GM21619 (cell line): ENCODE results near the gene KCNQ1.

Experiments used
- ATAC-seq: cut with Tn5 transposase; IDR thresholded peaks from one replicate; pipeline ENCODE4 v1.9.1; 2021; ENCODE audit not compliant: unreplicated experiment

The KCNQ1 gene

GRCh38 chr11:2771758-2772466, 327.1 kb downstream of the KCNQ1 start:
- ATAC-seq: no peak

DNA sequence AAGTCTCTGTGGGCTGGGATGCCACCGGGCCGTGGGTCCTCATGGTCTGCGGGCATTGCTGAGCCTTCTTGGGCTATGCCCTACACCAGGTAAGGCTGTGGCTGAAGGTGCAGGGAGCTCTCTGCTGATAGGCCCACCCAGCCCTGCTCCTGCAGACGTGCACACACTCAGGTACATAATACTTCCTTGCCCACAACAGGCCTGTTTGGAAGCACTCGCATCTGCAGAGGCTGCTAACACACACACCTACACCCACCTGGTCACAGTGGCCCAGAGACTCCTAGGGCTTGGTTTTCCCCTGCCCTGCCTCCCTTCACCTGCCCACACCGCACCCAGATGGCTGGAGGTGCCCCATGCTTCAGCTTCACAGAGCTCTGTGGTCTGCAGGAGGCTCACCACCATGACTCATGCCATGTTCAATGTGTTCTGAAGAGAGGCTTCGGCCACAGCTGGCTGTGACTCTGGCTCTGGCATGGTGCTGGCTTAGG, 327.8 kb downstream of the KCNQ1 start:
- ATAC-seq: no peak

- no peak for ATAC-seq
Measured at GRCh38 chr11:2774173-2775082, 329.6 kb downstream of the KCNQ1 start.

DNA sequence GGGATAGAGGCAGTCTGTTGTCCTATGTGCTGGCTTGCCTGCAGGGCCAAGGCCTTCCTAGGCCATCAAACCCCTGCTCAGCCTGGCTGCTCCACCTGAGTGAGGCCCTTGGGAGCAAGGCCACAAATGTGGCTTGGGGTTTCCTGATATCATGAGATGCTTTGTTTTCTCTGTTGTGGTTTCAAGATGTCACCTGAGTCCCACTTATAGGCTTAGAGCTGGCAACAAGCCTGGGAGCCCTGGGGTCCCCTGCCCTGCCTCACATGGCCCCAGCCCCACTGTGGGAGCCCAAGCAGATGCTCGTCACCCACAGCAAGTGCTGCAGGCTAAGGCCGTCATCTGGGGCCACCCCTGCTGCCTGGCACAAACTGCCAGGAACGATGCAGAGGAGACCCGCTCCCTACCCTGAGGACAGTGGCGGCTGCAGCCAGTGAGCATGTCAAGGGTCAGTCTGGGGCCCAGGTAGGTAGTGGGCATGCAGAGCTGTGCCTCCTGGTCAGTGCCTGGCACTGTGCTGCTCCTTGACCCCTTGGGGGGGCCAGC, 330.3 kb downstream of the KCNQ1 start:
- ATAC-seq: no peak

GRCh38 chr11:2775626-2776350, 331.0 kb downstream of the KCNQ1 start:
- no peak for ATAC-seq

DNA sequence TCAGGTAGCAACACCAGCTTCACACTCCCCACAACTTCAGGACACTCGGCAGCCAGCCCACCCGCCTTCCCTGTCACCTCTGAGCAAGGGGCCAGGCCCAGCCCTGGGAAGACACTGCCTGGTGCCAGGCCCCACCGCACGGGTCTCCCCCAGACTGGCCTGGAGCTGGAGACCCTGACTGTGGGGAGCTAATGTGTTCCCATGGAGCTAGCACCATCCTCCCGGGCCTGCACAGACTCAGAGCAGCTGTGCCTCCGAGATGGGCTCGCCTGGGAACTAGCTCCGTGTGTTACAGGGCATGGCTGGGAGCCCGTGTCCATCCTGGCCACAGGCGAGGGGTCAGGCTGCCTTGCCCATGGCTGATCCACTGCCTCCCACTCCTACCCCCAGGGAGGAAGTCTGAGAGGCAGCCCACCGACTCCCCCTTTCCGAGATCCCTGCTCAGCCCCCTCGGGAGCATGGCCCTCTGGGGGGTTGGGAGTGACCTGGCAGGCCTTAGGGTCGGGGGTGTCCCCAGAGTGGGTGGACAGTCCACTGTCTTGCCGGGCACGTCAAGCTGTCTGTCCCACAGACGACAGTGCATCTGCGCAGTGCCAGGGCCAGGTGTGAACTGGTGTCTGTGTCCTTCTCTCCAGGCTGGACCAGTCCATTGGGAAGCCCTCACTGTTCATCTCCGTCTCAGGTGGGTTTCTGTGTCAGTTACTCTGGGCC, 331.7 kb downstream of the KCNQ1 start:
- ATAC-seq: no peak

DNA sequence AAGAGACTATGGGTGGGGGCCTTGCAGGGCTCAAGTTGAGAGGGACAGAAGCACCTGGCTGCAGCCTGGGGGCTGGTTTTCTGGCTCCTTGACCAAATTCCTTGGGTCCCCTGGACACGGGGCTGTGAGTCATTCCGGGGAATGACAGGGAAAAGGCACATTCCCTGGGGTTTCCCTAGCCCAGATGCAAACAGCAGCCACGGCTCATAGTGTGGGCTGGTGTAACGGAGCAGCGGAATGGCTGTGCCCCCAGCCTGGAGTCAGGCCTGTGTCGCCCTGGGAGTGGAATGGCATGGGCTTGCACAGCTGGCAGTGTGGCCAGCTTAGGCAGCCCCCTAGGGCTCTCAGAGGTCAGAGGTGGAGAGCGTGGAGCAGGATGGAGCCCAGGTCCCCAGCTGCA, 332.6 kb downstream of the KCNQ1 start:
- no peak for ATAC-seq

GRCh38 chr11:2777871-2778629, 333.2 kb downstream of the KCNQ1 start:
- ATAC-seq: no peak

DNA sequence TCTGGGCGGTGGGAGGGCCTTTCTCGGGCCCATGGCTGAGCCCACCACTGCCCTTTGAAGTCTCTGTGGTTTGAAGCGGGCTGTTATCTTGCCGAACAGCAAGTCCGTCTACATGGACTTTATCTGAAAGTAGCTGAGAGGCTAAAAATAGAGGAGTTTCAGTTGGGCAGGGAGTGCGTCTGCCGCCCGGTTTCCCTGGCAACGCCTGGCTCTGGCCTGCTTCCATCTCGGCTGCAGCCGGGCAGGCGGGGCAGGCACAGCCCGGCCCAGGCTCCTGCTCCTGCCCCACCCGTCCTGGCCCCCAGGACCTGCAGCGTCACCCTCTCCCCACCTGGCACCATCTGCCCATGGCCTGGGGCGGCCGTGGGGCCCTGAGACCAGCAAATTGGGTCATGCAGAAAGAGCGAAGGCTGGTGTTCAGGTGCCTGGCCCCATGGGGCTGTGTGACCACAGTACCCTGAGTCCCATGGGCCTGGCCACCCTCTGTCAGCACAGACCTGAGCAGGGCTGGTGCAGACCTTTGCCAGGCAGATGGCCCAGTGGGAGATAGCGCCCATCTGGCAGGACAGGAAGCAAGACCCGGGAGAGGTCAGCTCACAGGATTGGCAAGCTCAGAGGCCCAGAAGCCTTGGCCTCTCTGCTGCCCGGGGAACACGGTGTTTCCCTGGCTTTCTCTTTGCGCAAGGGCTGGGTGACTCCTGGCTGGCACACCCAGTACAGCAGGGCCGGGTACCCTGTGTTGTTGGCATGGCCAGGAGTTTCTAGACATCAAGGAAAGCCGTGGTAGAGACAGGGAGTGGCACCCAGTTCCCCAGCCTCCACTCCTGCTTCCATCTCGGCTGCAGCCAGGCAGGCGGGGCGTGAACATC, 334.1 kb downstream of the KCNQ1 start:
- no peak for ATAC-seq

- no peak for ATAC-seq
Measured at GRCh38 chr11:2779499-2779980, 334.7 kb downstream of the KCNQ1 start.

DNA sequence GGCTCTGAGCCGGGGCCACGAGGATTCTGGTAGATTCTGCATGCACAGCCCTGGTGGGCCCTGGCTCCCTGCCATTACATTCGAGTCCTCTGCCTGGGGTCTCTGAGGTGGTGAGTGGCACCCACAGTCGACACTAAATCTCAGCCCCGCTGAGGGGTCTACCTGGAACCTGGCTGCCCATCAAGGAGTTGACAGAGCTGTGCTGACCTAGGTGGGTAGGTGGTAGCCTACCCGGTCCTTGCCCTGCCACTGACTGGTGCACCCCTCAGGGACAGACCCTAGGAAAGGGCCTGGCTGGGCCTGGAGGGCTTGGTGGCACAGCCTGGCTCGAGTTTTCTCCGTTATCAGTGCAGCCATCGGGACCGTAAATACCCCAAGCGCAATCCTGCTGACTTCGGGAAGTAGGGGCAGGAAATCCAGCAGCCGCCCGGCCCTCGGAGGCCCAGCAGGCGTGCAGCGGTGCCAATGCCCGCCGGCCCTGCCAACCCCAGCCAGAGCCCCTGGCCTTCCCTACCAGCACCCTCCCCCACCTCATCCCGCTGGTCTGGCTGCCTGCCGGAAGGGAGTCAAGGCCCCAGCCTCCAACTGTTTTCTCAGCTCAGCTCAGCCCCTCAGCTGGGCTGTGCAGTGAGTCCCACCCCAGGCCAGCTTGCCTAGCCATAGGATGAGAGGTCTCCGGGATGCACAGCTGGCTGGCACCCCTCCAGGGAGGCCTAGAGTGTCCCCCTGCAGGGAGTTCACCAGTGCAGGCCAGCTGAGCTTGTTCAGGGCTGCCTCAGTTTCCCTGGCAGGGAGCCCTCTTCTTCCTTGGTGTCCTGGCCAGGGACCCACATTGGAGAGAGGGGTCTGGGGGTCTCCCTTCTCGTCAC, 335.4 kb downstream of the KCNQ1 start:
- ATAC-seq: no peak

GRCh38 chr11:2780850-2781407, 336.1 kb downstream of the KCNQ1 start:
- no peak for ATAC-seq

GRCh38 chr11:2781408-2782274, 336.8 kb downstream of the KCNQ1 start:
- ATAC-seq: no peak

DNA sequence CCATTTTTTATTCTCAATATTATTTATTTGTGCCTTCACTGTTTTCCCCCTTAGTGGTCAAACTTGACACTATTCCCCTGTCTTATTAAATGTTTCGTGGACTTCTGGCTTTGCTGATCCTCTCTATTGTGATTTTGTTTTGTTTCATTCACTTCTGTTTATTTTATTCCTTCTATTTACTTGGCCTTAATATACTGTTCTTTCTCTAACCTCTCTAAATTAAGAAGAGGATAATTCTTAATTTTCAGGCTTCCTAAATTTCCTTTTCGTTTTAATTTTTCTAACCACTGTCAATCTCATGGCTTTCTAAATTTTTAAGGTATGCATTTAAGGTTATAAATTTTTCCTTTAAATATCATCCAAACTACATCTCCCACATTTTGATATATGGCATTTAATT, 338.0 kb downstream of the KCNQ1 start:
- ATAC-seq: no peak

GRCh38 chr11:2783536-2784082, 338.8 kb downstream of the KCNQ1 start:
- no peak for ATAC-seq

DNA sequence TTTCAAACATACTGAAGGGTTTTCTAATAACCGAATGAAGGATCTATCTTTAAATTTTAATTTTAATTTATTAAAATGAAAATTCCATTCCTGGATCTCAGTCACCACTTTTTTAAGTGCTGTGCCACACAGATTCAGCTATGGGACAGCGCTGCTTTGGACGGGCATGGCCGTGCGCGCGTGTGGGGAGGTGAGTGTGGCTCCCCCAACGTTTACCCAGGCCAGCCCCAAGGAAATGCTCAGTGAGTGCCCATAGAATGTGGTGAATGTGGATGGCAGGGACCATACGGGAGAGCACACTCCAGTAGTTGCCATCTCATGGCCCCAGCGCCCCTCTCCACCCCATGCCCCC, 343.0 kb downstream of the KCNQ1 start:
- ATAC-seq: no peak
